ENCODE results near the gene CAMTA2.
"Not testable (repeated sequence)": the region's sequence is repeated elsewhere in the genome, so short reads cannot be mapped to it uniquely, and the experiment has no call there.

CAMTA2 gene

GRCh38 chr17:4986951-4987766 lies at the start of gene CAMTA2:
TSS of gene CAMTA2 (minus strand) at chr17:4987675. CDS start at chr17:4986222, 1,453 bp downstream.
- DNase-seq (ENCODE audit: low read depth): peak; percentile 56

DNA sequence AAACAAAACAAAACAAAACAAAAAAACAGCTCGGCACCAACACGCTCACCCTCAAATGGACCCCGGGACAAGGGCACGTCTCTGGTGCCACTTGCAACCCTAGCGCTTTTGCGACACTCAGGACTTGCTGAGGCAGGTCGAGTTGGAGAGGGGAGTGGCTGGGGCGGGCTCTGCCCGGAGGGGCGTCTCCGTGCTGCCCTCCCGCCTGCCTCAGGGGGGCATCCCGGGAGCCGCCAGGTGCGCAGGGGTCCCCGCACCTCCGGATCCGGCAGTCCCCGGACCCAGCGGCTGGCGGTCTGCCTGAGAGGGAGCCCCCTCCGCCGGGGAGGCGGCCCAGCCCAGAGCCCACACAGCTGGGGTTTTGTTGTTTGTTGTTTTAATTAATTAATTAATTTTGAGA lies 47.8 kb upstream of the CAMTA2 start, which contains the start of gene SLC52A1:
Gene SLC52A1, minus strand, starts transcription at position 112 of the 400 bp plus-strand sequence. CDS start 820 bp downstream, outside the sequence.
- DNase-seq (ENCODE audit: low read depth): no peak

DNA sequence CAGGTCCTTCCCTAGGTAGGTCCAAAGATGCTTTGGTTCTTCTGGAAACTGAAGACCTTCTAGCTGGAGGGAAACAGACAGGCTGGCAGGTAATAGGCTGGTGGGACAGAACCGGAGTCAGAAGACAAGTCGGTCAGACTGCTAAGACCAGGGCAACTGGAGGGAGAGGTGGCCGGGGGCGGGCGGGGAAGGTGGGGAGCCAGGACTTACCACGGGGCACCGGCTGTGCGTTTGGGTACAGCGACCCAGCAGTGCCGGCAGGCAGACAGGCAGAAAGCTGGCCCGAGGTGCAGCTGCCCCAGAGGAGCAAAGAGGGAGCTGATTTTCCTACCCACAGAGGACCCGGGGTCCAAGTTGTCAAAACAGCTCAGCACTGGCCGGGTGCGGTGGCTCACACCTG lies 47.2 kb upstream of the CAMTA2 start:
- no peak for DNase-seq (ENCODE audit: low read depth)

DNA sequence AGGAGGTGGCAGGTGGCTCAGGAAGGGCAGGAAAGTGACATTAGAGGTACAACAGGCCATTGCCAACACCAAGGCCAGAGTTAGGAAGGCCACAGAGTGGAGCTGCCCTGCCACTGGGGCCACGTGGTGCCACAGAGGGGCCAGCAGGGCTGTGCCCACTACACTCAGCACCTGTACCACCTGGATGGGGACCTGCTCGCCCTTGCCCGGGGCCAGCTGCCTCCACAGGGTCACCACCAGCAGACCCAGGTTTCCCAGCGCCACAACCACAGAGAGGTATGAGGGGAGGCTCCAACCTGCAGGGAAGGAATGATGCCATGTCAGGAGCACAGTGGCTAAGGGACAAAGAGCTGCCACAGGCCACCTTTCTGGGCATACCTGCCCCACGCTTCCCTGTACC lies 46.6 kb upstream of the CAMTA2 start:
- DNase-seq (ENCODE audit: low read depth): no peak

DNA sequence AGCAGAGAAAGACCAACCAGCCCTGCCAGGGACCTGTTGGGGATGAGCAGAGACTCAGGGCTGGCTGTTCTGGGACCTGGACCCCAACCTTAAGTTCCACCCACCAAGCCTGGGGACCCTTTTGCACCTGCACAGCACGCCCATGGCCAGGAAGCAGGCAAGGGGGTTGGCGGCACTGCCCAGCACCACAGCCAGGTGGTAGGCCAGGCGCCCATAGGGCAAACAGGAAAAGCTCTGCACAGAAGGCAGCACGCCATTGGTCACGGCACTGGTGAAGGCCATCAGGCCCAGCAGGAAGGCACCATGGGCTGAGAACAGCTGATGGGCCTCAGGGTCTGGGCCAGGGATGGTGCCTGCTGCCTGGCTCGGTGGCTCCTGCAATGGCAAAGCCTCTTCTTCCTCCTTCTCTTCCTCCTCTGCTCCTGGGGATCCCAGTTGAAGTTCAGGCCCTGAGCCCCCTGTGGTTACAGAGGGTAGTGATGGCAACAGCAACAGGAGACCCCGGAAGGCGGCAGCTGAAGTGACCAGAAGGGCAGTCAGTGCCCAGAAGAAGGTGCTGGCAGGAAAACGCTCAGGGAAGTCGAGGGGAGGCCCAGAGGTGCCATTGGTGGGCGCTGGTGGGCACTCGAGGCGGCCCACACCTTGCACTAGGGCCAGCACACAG lies 46.0 kb upstream of the CAMTA2 start:
- DNase-seq (ENCODE audit: low read depth): no peak

GRCh38 chr17:5032865-5033264 lies 45.4 kb upstream of the CAMTA2 start:
- no peak for DNase-seq (ENCODE audit: low read depth)

DNA sequence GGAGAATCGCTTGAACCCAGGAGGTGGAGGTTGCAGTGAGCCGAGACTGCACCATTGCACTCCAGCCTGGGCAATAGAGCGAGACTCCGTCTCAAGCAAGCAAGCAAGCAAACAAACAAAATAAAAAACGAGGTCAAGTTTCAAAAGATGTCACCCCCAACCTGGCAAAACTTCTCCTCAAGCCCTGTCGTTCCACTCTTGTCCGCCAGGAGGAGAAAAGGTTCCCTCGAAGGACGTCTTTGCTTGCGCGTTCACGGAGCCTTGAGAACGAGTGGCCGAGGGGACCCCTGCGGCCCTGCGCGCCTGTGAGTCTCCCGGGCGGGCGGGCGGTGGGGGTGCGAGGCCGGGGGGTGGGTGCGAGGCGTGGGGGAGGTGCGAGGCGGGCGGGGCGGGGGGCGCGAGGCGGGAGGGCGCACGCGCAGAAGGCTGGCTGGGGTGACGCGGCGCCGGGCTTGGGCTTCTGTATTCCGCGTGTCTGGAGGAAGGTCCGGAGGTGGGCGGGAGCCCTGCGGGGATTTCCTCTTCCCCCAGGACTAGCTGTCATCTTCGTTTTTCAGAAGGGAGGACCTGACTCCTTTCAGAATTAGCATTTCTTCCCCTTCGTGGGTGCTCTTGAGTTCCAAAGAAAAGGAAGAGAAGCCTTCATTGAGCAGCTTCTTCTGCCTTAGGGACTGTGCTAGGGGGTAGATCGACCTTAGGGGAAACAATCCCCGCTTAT lies 44.0 kb upstream of the CAMTA2 start:
- DNase-seq (ENCODE audit: low read depth): peak; percentile 74

DNA sequence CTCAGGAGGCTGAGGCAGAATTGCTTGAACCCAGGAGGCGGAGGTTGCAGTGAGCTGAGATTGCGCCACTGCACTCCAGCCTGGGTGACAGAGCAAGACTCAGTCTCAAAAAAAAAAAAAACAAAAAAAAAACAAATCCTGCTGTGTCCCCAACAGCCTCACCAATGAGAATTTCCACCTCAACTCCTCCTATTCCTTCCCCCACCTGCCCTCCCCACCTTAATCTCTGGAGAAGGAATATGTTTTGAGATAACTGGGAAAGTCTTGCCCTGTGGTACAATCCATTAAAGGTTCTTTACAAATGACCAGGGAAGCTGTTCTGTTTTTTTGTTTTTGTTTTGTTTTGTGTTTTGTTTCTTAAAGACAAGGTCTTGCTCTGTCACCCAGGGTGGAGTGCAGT lies 42.7 kb upstream of the CAMTA2 start:
- DNase-seq (ENCODE audit: low read depth): not testable (repeated sequence)

DNA sequence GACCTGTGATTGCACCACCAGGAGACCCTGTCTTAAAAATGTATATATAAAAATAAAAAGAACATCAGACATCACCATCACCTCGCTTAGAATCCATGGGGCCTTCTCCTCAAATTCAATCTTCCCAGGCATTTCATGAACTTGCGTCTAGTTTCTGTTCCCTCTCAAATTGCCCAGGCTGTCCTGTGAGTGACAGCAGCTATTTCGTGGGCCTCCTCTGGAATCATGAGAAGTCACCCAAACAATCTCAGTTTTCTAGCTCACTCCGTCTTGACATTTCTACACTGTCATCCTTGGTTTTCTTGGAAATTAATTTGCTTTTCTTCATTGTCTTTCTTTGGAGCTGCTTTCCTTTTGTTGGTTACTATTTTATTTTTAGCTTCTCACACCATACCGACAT lies 40.4 kb upstream of the CAMTA2 start:
- no peak for DNase-seq (ENCODE audit: low read depth)

DNA sequence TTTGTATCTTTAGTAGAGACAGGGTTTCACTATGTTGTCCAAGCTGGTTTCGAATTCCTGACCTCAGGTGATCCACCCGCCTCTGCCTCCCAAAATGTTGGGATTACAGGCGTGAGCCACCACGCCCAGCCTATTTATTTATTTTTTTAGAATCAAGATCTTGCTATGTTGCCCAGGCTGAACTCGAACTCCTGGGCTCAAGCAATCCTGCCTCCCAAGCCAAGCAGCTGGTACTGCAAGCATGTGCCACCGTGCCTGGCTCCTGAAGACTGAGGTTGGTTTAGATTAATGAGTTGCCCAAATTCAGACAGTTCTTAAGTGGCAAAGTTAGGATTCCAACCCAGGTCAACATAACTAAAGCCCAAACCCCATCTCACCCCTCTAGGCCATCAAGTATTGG lies 39.8 kb upstream of the CAMTA2 start:
- no peak for DNase-seq (ENCODE audit: low read depth)

DNA sequence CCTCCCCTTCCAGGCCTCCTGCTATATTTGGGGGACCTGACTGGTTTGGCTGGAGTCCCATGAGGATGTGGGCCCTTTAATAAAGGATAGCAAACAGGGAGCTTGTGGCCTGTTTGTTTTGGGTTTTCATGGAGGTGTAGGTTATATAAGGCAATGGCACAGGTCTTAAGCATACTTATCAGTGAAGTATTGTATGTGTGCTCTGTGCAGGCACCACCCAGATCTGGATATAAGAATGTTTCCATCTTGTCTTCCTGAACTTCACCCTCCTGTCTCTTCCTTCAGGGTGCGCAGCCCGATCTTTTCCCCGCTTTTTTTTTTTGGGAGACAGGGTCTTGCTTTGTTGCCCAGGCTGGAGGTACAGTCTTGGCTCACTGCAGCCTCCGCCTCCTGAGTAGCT lies 37.1 kb upstream of the CAMTA2 start:
- DNase-seq (ENCODE audit: low read depth): no peak

DNA sequence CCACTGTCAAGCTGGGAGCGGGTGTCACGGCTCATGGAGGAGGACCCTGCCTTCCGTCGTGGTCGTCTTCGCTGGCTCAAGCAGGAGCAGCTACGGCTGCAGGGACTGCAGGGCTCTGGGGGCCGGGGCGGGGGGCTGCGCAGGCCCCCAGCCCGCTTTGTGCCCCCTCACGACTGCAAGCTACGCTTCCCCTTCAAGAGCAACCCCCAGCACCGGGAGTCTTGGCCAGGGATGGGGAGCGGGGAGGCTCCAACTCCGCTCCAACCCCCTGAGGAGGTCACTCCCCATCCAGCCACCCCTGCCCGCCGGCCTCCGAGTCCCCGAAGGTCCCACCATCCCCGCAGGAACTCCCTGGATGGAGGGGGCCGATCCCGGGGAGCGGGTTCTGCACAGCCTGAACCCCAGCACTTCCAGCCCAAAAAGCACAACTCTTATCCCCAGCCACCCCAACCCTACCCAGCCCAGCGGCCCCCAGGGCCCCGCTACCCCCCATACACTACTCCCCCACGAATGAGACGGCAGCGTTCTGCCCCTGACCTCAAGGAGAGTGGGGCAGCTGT lies 36.2 kb upstream of the CAMTA2 start:
- DNase-seq (ENCODE audit: low read depth): no peak

DNA sequence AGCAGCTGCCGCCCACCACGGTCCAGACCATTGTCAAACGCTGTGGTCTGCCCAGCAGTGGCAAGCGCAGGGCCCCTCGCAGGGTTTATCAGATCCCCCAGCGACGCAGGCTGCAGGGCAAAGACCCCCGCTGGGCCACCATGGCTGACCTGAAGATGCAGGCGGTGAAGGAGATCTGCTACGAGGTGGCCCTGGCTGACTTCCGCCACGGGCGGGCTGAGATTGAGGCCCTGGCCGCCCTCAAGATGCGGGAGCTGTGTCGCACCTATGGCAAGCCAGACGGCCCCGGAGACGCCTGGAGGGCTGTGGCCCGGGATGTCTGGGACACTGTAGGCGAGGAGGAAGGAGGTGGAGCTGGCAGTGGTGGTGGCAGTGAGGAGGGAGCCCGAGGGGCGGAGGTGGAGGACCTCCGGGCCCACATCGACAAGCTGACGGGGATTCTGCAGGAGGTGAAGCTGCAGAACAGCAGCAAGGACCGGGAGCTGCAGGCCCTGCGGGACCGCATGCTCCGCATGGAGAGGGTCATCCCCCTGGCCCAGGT lies 34.8 kb upstream of the CAMTA2 start:
- DNase-seq (ENCODE audit: low read depth): no peak

DNA sequence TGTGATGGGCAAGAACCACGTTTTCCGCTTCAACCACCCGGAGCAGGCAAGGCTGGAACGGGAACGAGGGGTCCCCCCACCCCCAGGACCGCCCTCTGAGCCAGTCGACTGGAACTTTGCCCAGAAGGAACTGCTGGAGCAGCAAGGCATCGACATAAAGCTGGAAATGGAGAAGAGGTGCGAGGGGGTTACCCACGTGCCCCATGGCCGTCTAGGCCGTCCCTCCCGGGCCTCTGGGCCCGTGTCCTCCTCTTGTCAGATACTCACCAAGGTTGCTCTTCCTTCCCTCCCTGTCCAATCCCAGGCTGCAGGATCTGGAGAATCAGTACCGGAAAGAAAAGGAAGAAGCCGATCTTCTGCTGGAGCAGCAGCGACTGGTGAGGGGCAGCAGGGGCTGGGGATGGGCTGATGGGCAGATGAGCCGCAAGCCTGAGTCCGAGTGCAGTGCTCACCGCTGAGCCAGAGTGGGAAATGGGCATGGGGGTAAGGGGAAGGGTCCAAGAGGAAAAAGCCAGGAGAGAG lies 33.1 kb upstream of the CAMTA2 start:
- DNase-seq (ENCODE audit: low read depth): no peak

GRCh38 chr17:5019475-5019956 lies 32.0 kb upstream of the CAMTA2 start:
- peak; percentile 15 for DNase-seq (ENCODE audit: low read depth)

GRCh38 chr17:5014357-5014756 lies 26.9 kb upstream of the CAMTA2 start:
- DNase-seq (ENCODE audit: low read depth): no peak

DNA sequence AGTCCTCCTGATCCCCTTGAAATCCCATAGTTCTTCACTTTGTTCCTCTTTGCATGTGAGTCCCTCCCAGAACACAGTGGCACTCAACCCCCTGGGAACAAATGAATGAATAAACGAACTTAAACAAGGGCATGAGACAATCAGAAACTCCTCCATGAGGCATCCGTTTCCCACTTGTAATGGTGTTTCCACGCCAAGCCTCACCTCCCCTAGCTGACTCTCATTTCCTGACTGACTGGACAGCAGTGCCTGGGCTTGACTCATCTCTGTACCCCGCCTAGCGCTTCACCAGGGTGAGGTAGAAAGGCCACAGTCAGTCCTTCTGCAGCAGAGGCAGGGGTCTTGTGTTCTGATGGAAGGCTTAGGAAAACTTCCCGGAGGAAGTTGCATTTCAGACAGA lies 24.5 kb upstream of the CAMTA2 start:
- DNase-seq (ENCODE audit: low read depth): peak; percentile 91

DNA sequence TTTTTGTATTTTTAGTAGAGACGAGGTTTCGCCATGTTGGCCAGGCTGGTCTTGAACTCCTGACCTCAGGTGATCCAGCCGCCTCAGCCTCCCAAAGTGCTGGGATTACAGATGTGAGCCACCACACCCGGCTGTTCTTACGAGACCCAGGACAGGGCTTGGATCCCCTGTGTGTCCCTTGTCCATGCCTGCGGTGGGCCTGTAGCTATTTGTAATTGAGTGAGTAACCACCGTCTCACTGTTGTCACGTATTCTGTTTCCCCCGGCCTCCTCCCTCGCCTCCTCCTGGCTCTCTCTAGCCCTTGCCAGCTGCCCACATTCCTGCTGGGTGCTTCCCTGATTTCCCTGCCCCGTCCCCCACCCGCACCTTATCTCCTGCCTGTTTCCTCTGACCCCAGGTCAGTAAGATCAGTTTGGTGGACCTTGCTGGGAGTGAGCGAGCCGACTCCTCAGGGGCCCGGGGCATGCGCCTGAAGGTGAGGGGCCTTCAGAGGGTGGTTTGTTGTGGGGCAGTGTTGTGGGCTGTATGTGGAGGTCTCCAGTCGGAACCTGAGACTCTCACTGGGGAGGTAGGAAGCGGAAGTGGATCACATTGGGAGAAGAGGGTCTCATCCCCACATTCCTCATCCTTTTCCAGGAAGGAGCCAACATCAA lies 15.9 kb upstream of the CAMTA2 start:
- DNase-seq (ENCODE audit: low read depth): no peak

DNA sequence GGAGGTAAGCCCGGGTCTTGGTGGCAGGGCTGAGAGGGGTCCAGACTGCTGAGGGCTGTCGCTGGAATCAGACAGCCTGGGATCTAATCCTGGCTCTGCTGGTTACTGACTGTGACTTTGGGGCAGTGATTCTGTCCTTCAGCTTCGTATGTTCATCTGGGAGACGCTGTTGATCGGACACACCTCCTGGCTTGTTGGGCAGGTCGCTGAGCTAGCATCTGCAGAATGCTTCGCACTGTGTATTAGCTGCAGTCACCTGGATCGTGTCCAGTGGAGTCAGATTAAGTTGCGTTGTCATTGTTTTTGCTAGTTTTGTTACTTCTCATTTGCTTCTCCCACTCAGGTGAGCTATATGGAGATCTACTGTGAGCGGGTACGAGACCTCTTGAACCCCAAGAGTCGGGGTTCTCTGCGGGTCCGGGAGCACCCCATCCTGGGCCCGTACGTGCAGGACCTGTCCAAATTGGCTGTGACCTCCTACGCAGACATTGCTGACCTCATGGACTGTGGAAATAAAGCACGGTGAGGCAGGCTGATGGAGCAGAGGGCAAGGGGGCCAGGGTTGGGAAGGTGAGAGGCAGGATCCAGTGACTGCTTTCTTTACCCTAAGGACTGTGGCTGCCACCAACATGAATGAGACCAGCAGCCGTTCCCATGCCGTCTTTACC lies 14.8 kb upstream of the CAMTA2 start:
- DNase-seq (ENCODE audit: low read depth): no peak

DNA sequence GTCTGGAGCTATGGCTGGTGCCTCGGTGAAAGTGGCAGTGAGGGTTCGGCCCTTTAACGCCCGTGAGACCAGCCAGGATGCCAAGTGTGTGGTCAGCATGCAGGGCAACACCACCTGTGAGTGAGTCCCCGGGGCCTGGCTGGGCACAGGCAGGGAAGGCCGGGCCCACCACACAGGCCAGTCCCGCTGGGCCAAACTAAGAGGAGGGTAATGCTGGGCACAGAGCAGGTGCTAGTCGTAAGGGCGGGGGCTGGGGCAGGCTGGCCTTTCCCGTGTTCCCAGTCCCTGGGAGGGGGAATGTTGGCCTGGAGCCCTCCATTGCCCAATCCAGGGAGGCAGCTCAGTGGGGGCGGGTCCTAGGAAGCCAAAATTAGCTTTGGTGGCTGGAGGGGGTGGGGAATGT lies 12.8 kb upstream of the CAMTA2 start:
- no peak for DNase-seq (ENCODE audit: low read depth)
